Adrenal gland (tissue), 12 donors: Measurements from ENCODE around the gene FAXDC2. TPM values are rescaled to one million over a fixed set of nuclear protein-coding genes. Genes with fewer than 3 reads are reported as not detected.

ENCODE experiments used
- DNase-seq, 7 donors: peaks; one replicate each; pipeline ENCODE4 v3.0.0-alpha.2; 2019 to 2020
- H3K27ac ChIP-seq, 5 donors: fragments of 200-600 bp; sonication (generic) in 4 of 5; 1 replicate in 3 of 5; 2 replicates in 2 of 5; pipeline versions ENCODE4 v1.5.1 to v1.8.0; 2016 to 2020; ENCODE audit warnings: mild to moderate bottlenecking in 1 of 5
- H3K27me3 ChIP-seq: fragments of 200-600 bp; 2 replicates; pipeline ENCODE4 v1.8.0; 2021
- H3K36me3 ChIP-seq, 2 donors: fragments of 200-600 bp; replicated peaks in 1 of 2; 1 replicate in 1 of 2; 2 replicates in 1 of 2; pipeline versions ENCODE4 v1.5.1 to v1.8.0; 2018 to 2022
- H3K4me1 ChIP-seq, 2 donors: fragments of 200-600 bp; replicated peaks in 1 of 2; 1 replicate in 1 of 2; 2 replicates in 1 of 2; pipeline versions ENCODE4 v1.5.1 to v1.8.0; 2018 to 2021
- H3K4me3 ChIP-seq, 4 donors: fragments of 200-600 bp; sonication (generic) in 3 of 4; one replicate each; pipeline ENCODE4 v1.5.1; 2016 to 2018
- H3K9me3 ChIP-seq, 3 donors: fragments of 200-600 bp; sonication (generic) in 1 of 3; replicated peaks in 1 of 3; 1 replicate in 2 of 3; 2 replicates in 1 of 3; pipeline versions ENCODE4 v1.5.1 to v1.8.0; 2016 to 2021
- POLR2A ChIP-seq, 2 donors: fragments of 450-650 bp; IDR thresholded peaks; one replicate each; pipeline ENCODE4 v1.6.1; 2017; ENCODE audit warnings: antibody characterized with exemption in 2 of 2, mild to moderate bottlenecking in 2 of 2, moderate library complexity in 1 of 2
- WGBS, 4 donors: extraction: QIAGEN DNeasy Blood & Tissue Kit in 2 of 4; methylation state at CpG; one replicate each; pipeline versions ENCODE4 v1.1.5 to v1.1.7; 2013 to 2017; 5-methylcytosine and 5-hydroxymethylcytosine counted together
- intact Hi-C, 2 donors: fragments of 100-400 bp; cut with DNase I; formaldehyde crosslinking; loops; one replicate each; pipeline versions ENCODE4 v1.14.1 to v1.15.0; 2022 to 2023
- polyA plus RNA-seq, 3 donors: library from polyadenylated mRNA; stranded (reverse); fragments of 200-250 nt in 2 of 3; fragments of 350-450 nt in 1 of 3; fragmentation: Illumina TruSeq in 1 of 3; extraction: RNeasy Lipid Tissue Mini Kit (QIAGEN cat#74804) in 1 of 3; gene quantifications; one replicate each; pipeline ENCODE4 v1.2.3, GENCODE V29; 2013 to 2014
- total RNA-seq, 9 donors: library from RNA; depleted of rRNA in 4 of 9; stranded (reverse); fragments of >200 nt in 4 of 9; fragments of 120-200 nt in 1 of 9; fragmentation: NEBNext Ultra II Directional in 1 of 9; extraction: Animal tissue kit (Norgen Biotek cat#: 25700) in 1 of 9; gene quantifications; one replicate each; pipeline versions ENCODE4 v1.1.0 to v1.2.4, GENCODE V29; 2013 to 2023
- TF ChIP-seq, protein P1 (sequence below), 6 experiments: fragments of 450-650 bp in 4 of 6; fragments of 200-600 bp in 2 of 6; sonication (generic) in 1 of 6; IDR thresholded peaks; 1 replicate in 5 of 6; 2 replicates in 1 of 6; pipeline versions ENCODE4 v1.5.1 to v1.8.0; 2016 to 2021; ENCODE audit warnings: antibody characterized with exemption in 6 of 6, mild to moderate bottlenecking in 2 of 6, moderate library complexity in 1 of 6
- donor health status: healthy with polysubstance abuse.
- donor health status: Bipolar disorder and iron deficiency.
- donor health status: DM: yes; HTN: yes; CAD: no.
- donor health status: DM: no; HTN: no; CAD: no.
- donor health status: DM: no; HTN: no; CAD: no.
- donor health status: DM: yes; HTN: yes; CAD: no.

The FAXDC2 gene
- total and polyA plus RNA-seq, 12 donors = 12.2 to 86.2 (median 44.0) TPM

DNA sequence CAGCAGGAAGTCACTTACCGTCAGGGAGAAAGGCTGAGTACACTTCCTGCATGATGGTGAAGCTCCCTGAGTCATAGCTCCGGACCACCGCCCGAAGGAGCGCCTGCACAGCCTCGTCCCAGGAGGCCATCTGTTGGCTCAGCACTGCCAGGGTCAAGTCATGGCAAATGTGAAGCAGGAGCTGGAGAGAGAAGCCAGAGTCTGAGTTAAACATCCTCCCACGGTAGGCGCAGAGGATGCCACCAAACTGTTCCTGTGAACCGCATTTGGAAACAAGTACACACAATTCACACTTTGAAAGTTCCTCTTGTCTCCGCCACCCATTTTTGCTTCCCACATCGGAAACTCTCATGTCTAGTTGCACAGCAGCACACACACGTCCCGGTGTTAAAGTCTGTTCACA is 42.0 kb upstream of the FAXDC2 start:
- 78 to 85% (median 83%) methylated on average over 6 to 13 of the region's 13 CpGs for WGBS, 4 donors
- Histone ChIP-seq H3K4me3 (no peak overlapping the region), H3K9me3 (no peaks in the 10 kb centered on the region), H3K36me3 (peaks cover 0 to 79% of the 10 kb centered on the region in 2 donors), H3K27me3 (no peaks in the 10 kb centered on the region), H3K27ac (no peak overlapping the region), H3K4me1 (no peaks in the 10 kb centered on the region)
- no peak for TF ChIP-seq POLR2A (IDR thresholded peaks at IDR 0.05)
- TF ChIP-seq, protein P1, sequence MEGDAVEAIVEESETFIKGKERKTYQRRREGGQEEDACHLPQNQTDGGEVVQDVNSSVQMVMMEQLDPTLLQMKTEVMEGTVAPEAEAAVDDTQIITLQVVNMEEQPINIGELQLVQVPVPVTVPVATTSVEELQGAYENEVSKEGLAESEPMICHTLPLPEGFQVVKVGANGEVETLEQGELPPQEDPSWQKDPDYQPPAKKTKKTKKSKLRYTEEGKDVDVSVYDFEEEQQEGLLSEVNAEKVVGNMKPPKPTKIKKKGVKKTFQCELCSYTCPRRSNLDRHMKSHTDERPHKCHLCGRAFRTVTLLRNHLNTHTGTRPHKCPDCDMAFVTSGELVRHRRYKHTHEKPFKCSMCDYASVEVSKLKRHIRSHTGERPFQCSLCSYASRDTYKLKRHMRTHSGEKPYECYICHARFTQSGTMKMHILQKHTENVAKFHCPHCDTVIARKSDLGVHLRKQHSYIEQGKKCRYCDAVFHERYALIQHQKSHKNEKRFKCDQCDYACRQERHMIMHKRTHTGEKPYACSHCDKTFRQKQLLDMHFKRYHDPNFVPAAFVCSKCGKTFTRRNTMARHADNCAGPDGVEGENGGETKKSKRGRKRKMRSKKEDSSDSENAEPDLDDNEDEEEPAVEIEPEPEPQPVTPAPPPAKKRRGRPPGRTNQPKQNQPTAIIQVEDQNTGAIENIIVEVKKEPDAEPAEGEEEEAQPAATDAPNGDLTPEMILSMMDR (IDR thresholded peaks at IDR 0.05) = no peak
- intact Hi-C loops = no loop called here
- DNase-seq = no peak

- Histone ChIP-seq H3K4me1 (no peaks in the 10 kb centered on the region), H3K36me3 (peaks cover 0 to 40% of the 10 kb centered on the region in 2 donors), H3K4me3 (no peak overlapping the region), H3K9me3 (peaks cover 0 to 11% (median 0%) of the 10 kb centered on the region in 3 donors), H3K27me3 (no peaks in the 10 kb centered on the region), H3K27ac (no peak overlapping the region)
- intact Hi-C loops = no loop called here
- TF ChIP-seq, protein P1 (IDR thresholded peaks at IDR 0.05) = no peak
- no peak for TF ChIP-seq POLR2A (IDR thresholded peaks at IDR 0.05)
- WGBS, 4 donors = 81 to 90% (median 88%) methylated on average over 2 of the region's 2 CpGs
- DNase-seq = no peak
These were observed 35.0 kb upstream of the FAXDC2 start for GRCh38 chr5:154885439-154885838.

DNA sequence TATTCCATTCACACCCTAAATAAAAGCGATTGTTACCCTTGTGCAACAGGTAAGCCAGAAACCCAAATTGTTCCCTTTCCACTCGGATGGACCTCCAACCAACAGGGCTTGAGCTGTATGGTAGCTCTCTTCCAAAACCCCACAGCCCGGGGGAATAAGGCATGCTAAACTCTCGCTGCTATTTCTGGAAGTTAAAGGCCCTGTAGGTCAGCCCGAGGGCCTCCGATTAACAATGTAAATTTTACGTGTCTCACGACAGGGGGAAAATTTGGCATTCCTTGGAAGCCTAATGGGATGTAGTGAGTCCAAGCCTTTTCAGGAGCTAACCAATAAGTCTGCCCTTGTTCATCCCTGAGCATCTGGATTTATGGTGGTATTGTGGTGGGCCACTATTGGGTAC is 34.0 kb upstream of the FAXDC2 start:
- intact Hi-C loops = no loop called here
- H3K4me1 ChIP-seq = no peaks in the 10 kb centered on the region
- H3K27me3 ChIP-seq = no peaks in the 10 kb centered on the region
- H3K36me3 ChIP-seq = peaks cover 0 to 30% of the 10 kb centered on the region in 2 donors
- DNase-seq = no peak
- H3K27ac ChIP-seq = no peak overlapping the region
- peaks cover 0 to 11% (median 0%) of the 10 kb centered on the region in 3 donors for H3K9me3 ChIP-seq
- H3K4me3 ChIP-seq = no peak overlapping the region
- WGBS, 4 donors = 93 to 97% (median 95%) methylated on average over 8 of the region's 8 CpGs
- TF ChIP-seq, protein P1 (IDR thresholded peaks at IDR 0.05) = no peak
- no peak for TF ChIP-seq POLR2A (IDR thresholded peaks at IDR 0.05)

- no peaks in the 10 kb centered on the region for H3K4me1 ChIP-seq
- peaks cover 0 to 24% (median 0%) of the 10 kb centered on the region in 3 donors for H3K9me3 ChIP-seq
- no peak for DNase-seq
- TF ChIP-seq POLR2A (IDR thresholded peaks at IDR 0.05) = no peak
- TF ChIP-seq, protein P1 (IDR thresholded peaks at IDR 0.05) = no peak
- intact Hi-C loops = no loop called here
- no peaks in the 10 kb centered on the region for H3K27me3 ChIP-seq
- no peak overlapping the region for H3K4me3 ChIP-seq
- H3K27ac ChIP-seq = no peak overlapping the region
- peaks cover 0 to 10% of the 10 kb centered on the region in 2 donors for H3K36me3 ChIP-seq
- WGBS, 4 donors = 65 to 75% (median 72%) methylated on average over 4 of the region's 4 CpGs
These were observed 31.6 kb upstream of the FAXDC2 start for GRCh38 chr5:154881986-154882385.
